HG02870 (cell line): ENCODE measurements around the gene EEPD1.

Source experiments
- ATAC-seq: cut with Tn5 transposase; IDR thresholded peaks from one replicate; pipeline ENCODE4 v1.9.1; 2021; ENCODE audit warnings: mild to moderate bottlenecking, moderate library complexity; ENCODE audit not compliant: unreplicated experiment

Gene EEPD1

DNA sequence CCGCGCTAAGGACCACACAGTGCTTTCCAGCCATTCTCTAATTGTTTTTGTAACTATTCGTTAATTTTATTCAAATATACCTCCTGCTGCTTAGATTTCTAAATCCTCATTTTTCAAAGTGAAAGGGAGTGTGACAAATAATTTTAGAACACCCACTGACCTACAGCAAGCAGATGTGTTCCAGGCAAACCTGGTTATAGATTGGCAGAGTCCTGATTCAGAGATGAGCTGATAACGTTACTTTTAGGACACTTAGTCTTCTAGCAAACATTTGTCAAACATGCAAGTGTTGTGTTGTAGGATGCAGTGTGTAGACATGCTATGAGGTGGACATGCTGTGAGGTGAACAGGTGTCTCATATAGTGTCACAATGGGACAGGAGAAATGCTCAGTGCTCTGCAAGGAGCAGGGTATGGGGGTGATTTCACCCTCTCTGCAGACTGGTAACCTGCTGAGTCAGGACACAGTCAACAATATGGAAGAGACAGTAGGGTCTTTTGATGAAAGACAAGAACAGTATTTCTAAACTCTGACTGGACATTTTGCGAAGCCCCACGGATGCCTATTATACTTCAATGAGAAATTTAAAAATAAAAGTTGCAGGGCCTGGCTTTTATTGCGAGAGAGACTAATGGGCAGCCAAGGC is 144.4 kb downstream of the EEPD1 start:
- ATAC-seq = no peak

DNA sequence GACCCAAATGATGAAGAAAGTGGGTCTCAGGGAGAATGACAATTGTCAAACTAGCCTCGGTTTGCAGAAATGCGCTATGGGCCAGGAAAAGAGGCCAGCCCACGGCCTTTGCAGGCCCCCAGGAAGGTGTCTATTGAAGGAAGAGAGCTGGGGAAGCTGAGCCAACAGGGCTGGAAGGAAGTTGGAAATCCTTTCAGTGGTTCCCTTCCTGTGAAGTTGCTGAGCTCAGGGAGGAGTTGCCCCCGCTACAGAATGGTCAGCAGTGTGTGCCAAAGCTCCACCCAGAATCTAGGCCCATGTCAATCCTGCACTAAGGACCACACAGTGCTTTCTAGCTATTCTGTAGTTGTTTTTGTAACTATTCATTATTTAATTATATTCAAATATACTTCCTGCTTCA is 145.1 kb downstream of the EEPD1 start:
- ATAC-seq = no peak

DNA sequence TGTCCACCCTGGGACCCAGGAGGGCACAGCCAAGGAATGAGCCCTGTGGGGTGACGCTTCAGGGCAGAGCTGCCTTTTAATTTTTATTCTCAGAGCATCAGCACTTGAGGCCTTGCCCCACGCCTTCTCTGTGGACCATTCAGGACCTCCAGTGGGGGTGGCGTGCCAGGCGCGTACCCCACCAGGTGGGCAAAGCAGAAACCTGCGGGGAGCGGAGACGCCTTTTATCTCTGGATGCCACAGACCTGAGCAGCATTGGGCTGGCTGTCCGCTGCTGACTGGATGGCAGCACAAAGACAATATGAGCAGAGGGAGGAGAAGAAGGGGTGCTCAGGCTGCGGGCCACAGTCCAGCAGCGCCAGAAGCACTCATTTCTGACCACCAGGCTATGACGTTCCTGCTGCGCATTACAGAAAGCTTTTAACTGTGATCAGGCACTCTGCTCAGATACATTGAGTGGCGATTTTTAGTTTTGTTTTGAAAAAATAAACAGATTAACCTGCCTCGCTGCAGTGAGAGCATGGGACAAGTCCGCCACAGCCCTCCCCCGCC is 146.2 kb downstream of the EEPD1 start:
- no peak for ATAC-seq

DNA sequence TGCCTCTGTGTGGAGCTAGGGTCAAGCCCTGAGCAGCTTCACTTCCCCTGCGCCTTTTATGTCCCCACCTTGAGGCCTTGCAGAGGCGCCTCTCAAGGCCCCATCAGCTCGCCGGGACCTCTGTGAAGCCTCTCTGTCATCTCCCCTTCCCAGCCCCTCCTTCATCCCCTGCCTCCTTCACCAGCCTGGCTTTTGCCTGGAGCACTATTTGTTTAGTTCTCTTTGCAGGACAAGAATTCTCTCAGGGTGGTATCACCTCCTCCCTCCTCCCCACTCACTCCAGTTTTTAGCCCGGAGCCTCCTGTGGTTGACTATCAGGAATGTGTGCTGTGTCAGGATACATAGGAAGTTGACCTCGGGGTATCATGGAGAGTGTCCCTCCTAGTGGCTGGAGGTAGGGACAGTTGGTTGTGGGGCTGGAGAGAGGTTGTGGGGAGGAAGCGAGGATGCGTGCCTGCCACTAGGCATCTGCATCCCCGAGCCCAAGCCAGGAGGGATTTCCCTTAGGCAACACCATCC is 146.8 kb downstream of the EEPD1 start:
- no peak for ATAC-seq

DNA sequence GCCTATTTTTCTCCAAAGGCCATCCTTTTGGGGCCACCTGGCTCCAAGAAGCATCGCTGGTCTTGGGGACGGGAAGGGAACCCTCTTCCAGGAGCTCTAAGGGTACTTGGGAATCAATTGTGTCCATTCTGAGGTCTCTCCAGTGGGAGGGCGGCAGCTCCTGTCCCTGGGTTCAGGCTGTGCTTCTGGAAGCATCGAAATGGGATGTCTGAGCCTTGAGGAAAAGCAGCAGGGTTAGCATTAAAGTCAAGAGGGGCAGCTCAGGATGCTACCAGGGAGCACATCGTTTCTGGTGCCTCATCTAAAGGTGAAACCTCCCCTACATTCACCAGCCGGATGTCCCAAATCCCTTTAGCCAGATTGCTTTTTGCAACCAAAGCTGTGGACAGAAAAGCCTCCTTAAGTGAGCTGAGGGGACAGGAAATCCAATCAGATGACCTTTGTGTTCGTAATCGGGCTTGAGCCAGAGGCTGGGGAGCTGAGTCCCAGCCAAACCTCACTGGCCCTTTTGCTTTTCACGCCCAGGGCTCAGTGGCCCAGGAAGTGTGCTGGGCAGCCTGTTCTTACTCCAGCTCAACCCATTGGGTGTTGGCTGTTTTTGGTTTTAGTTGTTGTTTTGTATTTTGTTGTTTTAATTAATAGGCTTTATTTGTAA is 147.8 kb downstream of the EEPD1 start:
- ATAC-seq = no peak

- ATAC-seq = no peak
Measured at GRCh38 chr7:36301914-36302771, 149.1 kb downstream of the EEPD1 start.

DNA sequence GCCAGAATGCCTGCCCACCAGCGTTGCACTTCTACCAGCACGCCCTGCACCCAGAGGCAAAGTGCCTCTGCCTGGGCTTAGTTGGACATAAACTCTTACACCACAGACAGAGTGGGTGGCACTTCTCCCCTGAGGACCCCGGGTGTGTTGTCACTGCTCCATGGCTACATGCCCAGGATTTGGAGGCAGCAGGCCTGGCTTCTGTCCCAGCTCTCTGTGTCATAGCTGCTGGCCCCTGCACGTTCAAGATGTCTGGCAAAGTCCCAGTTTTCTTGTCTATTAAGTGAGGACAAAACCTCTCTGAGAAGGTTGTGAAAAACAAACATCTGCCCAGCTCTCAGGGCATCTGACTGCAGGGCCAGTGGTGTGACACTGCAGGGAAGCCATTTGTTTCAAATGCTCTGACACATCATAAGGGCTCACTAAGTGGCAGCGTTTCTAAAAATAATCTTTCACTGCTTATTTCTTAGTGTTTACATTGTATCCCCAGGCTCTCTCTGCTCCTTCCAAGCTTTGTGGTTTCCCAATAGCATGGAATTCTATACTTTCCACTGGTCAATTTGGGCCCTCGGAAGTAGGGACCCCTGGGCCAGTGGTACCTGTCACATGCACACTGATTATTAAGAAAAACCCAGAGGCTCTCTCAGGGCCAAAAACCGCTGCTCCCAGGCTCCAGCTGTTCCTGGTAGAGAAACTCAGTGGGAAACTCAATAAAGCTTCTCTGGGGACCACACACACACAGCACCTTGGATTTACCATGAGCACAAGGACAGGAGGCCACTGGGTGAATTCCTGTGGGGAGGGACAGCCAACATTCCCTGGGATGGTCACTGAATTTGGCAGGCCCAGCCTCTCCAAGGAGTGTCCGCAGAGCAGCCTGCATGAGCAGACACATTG is 150.4 kb downstream of the EEPD1 start:
- ATAC-seq = no peak

DNA sequence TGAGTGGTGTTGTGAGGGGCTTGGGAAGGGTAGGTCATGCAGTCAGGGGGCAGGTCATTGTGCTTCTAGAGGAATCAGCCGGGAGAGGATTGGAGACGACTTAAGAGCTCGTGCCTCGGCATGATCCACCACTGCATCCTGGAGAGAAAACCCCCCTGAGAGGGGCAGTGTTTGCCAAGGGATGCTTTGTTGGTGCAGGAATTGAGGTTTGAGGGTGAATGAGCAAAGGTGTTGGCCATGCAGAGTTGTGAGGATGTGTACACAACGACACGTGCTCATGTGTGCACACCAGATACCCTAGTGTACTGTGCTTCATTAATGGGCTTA is 151.0 kb downstream of the EEPD1 start:
- no peak for ATAC-seq

DNA sequence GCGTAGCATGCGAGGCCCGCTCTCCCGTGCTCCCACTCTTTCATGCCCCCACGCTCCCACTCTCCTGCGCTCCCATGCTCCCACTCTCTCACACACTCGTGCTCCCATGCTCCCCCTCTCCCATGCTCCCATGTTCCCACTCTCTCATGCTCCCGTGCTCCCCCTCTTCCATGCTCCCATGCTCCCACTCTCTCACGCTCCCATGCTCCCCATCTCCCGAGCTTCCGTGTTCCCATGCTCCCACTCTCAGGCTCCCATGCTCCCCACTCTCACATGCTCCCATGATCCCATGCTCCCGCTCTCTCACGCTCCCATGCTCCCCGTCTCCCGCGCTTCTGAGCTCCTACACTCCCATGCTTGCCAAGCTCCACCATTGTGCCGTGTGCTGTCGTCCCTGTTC is 152.2 kb downstream of the EEPD1 start:
- ATAC-seq = no peak

DNA sequence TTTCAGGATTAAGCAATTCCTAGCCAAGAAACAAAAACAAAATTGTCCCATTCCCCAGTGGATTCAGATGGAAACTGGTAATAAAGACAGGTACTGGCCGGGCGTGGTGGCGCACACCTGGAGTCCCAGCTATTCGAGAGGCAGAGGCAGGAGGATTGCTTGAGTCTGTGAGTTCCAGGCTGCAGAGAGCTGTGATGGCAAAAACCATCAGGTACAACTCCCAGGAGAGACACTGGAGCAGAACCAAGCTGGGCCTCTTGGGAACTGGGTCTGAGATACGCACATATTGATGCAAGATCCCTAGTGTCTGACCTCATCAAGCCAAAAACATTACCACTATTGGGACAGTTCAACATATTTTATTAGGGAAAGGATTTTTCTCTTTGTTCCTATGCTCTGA is 152.6 kb downstream of the EEPD1 start:
- no peak for ATAC-seq

DNA sequence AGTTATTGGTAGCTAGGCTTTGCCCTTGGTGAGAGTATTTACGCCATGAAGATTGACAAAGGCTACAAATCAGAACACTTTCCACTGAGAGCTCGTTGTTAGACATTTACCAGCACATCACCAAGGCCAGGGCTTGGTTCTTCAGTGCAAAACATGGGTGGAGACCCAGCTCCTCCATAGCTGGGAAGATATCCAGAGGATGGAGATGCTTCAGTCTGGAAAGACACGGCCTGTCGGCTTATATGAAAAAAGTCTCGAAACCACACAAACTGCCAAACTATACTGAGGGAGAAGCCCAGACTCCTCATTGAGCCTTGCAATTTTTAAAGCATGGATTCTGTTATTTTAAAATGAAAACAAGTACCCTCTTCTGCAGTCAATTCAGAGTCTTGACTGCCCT is 153.2 kb downstream of the EEPD1 start:
- ATAC-seq = no peak

- no peak for ATAC-seq
Measured at GRCh38 chr7:36306722-36307121, 153.7 kb downstream of the EEPD1 start.

DNA sequence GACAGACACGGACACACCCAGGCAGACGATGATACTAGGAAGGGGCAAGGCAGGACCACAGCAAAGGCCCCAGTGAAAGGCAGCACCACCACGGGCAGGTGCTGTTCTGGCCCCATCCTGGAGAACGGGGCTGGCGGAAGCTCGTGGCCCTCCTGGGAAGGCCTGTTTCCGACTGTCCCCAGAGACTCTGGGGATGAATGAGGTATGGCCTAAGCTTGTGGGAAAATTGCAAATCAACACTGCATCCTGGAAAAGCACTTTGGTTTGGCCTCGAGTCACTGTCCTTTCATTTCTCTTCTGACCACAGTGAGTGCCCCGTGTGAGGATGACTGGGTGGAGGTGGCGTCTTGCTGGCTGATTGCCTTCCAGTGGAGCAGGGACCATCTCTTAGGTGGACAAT is 155.0 kb downstream of the EEPD1 start:
- no peak for ATAC-seq

GRCh38 chr7:36309301-36309700 is 156.2 kb downstream of the EEPD1 start:
- ATAC-seq = no peak

- no peak for ATAC-seq
Measured at GRCh38 chr7:36309716-36310115, 156.7 kb downstream of the EEPD1 start.

DNA sequence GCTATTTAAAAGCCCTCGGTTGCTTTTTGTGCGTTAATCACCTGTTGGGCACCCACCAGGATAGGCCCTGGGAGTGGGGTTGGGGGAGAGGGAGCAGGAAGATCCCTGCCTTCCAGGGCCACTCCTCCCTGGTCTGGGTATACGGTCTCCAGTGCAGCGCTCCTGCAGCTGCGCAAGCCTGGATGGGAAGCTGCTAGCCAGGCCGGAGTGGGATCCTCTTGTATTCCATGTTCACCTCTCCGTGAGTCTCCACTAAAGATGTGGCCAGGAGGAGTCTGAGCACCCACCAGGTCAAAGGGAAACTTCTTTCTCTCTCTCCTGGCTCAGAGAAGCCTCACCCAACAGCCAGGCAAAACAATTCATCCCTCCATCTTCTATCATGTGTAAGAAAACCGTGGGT is 157.8 kb downstream of the EEPD1 start:
- ATAC-seq = no peak

- no peak for ATAC-seq
Measured at GRCh38 chr7:36311539-36311938, 158.5 kb downstream of the EEPD1 start.

- no peak for ATAC-seq
Measured at GRCh38 chr7:36312064-36312914, 159.2 kb downstream of the EEPD1 start.

DNA sequence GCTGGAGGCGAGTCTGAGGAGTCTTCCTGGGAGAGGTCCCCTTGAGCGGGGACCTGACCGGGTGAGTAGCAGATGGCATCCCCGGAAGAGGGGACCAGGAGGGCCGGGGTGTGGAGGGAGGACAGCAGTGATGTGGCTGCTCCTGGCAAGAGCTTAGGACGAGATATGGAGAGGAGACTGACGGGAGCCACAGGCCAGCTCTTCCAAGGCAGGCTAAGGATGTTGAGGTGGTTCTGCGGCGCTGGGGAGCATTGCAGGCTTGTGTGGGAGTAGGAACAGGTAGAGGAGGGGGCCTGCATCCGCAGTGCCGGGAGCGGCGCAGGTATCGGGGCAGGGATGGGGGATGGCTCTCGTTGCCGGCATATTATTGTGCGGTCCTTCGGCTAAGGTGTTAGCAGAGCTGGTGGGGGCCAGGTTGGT is 159.9 kb downstream of the EEPD1 start:
- ATAC-seq = no peak

DNA sequence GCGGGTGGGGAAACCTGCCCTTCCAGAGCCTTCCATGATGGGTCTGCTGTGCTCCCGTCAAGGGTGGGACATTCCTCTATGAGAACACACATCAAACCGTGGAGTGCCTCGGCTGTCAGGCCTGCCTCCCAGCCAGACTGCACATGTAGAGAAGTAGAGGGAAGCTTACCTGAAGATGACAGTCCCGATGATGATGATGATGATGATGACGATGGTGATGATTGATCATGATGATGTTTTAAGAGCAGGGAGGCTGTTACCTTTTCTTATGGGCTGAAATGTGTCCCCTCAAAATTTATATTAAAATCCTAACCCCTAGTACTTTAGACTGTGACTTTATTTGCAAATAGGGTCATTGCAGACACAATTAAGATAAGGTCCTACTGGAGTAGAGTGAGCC is 160.6 kb downstream of the EEPD1 start:
- no peak for ATAC-seq
